HepG2 (cell line): ENCODE measurements around the gene PRKACG. TPM values are rescaled to one million over a fixed set of nuclear protein-coding genes. Genes with fewer than 3 reads are reported as not detected.

ENCODE experiments used
- ATAC-seq: fragments of 200-7000 bp; cut with Tn5 transposase; 3 replicates; pipeline ENCODE4 v1.9.1; 2020; ENCODE audit warnings: mild to moderate bottlenecking, moderate library complexity
- BruUV-seq: library from RNA; stranded (reverse); fragments of 400-500 nt; replicated peaks from 2 replicates; lab custom pipeline; 2021; lab: Mats Ljungman, UMichigan
- CTCF ChIA-PET: fragments of 300-600 bp; formaldehyde crosslinking; extraction: SDS; loops from one replicate; lab custom pipeline; 2021; ENCODE audit warnings: low total read pairs, inconsistent platforms, low intra/inter-chr PET ratio; lab: Yijun Ruan, JAX
- POLR2A ChIA-PET: fragments of 350-600 bp; sonication (Branson Sonifier 250); formaldehyde crosslinking; loops from one replicate; lab custom pipeline; 2020; ENCODE audit warnings: antibody characterized with exemption, inconsistent platforms; lab: Yijun Ruan, JAX
- DNase-seq: peaks from one replicate; pipeline ENCODE4 v3.0.0-alpha.2; 2015; ENCODE audit warnings: low spot score
- FAIRE-seq: peaks from 3 replicates; lab custom pipeline; 2011; peaks lifted over from hg19 to GRCh38; lab: Jason Lieb, UNC
- H2AFZ ChIP-seq: one replicate; pipeline ENCODE4 v1.6.1; 2011; ENCODE audit warnings: low read length, inconsistent platforms
- H3K27ac ChIP-seq: fragments of 300-600 bp; 3 replicates; pipeline ENCODE4 v1.8.0; 2011; ENCODE audit warnings: mixed run types, mild to moderate bottlenecking, mixed read lengths, low read length, inconsistent platforms; ENCODE audit not compliant: insufficient read depth; ENCODE audit errors: extremely low read length
- H3K27me3 ChIP-seq, 2 experiments: fragments of 200-600 bp in 1 of 2; 2 replicates in 1 of 2; 3 replicates in 1 of 2; pipeline versions ENCODE4 v1.6.0 to v1.8.0; 2011; ENCODE audit warnings: low read length in 2 of 2, mild to moderate bottlenecking in 2 of 2, moderate library complexity in 2 of 2, inconsistent platforms in 1 of 2; ENCODE audit not compliant: insufficient read depth in 2 of 2, control insufficient read depth in 1 of 2
- H3K36me3 ChIP-seq, 2 experiments: fragments of 200-600 bp in 1 of 2; replicated peaks in 1 of 2; 2 replicates in 1 of 2; 3 replicates in 1 of 2; pipeline versions ENCODE4 v1.5.1 to v1.8.0; 2011; ENCODE audit warnings: low read length in 2 of 2, inconsistent platforms in 1 of 2; ENCODE audit not compliant: insufficient read depth in 2 of 2, control insufficient read depth in 1 of 2
- H3K4me1 ChIP-seq: 2 replicates; pipeline ENCODE4 v1.5.1; 2012; ENCODE audit warnings: low read length, inconsistent platforms; ENCODE audit not compliant: insufficient read depth
- H3K4me2 ChIP-seq: 2 replicates; pipeline ENCODE4 v1.6.0; 2011; ENCODE audit warnings: low read depth, low read length, inconsistent platforms
- H3K4me3 ChIP-seq, 3 experiments: fragments of 200-600 bp in 1 of 3; sonication (generic), shearing (Covaris generic) in 1 of 3; replicated peaks in 1 of 3; 2 replicates each; pipeline ENCODE4 v1.5.1; 2011 to 2016; ENCODE audit warnings: low read length in 3 of 3, inconsistent platforms in 2 of 3, low read depth in 2 of 3, mild to moderate bottlenecking in 2 of 3, control low read depth in 1 of 3, mixed read lengths in 1 of 3; ENCODE audit not compliant: insufficient read depth in 1 of 3
- H3K79me2 ChIP-seq: one replicate; pipeline ENCODE4 v1.6.1; 2011; ENCODE audit warnings: low read length, inconsistent platforms; ENCODE audit not compliant: insufficient read depth
- H3K9ac ChIP-seq: 2 replicates; pipeline ENCODE4 v1.6.0; 2011; ENCODE audit warnings: mild to moderate bottlenecking, low read depth, low read length, inconsistent platforms; ENCODE audit not compliant: insufficient read depth
- H3K9me3 ChIP-seq: 2 replicates; pipeline ENCODE4 v1.5.1; 2012; ENCODE audit warnings: mild to moderate bottlenecking, low read length
- H4K20me1 ChIP-seq: 2 replicates; pipeline ENCODE4 v1.6.0; 2011; ENCODE audit warnings: inconsistent platforms, mild to moderate bottlenecking, low read length, moderate library complexity; ENCODE audit not compliant: insufficient read depth
- FOXM1 ChIP-seq: sonication (generic); formaldehyde crosslinking; IDR thresholded peaks from 2 replicates; pipeline ENCODE4 v1.5.0; 2020; ENCODE audit warnings: missing genetic modification reagents
- SRY ChIP-seq: sonication (generic); formaldehyde crosslinking; IDR thresholded peaks from 2 replicates; pipeline ENCODE4 v1.8.0; 2022; ENCODE audit warnings: mild to moderate bottlenecking, missing genetic modification reagents
- TOE1 ChIP-seq: sonication (generic); formaldehyde crosslinking; IDR thresholded peaks from 2 replicates; pipeline ENCODE4 v1.4.0; 2020; ENCODE audit warnings: mild to moderate bottlenecking, missing genetic modification reagents
- ZNF44 ChIP-seq: sonication (generic); formaldehyde crosslinking; IDR thresholded peaks from 2 replicates; pipeline ENCODE4 v1.5.1; 2020; ENCODE audit warnings: mild to moderate bottlenecking, missing genetic modification reagents
- ZNF891 ChIP-seq: sonication (generic); formaldehyde crosslinking; IDR thresholded peaks from 2 replicates; pipeline ENCODE4 v1.5.0; 2020; ENCODE audit warnings: mild to moderate bottlenecking, missing genetic modification reagents
- WGBS: methylation state at CpG from one replicate; pipeline ENCODE4 v1.1.6; 2017; ENCODE audit warnings: low lambda C conversion rate; 5-methylcytosine and 5-hydroxymethylcytosine counted together
- in situ Hi-C: cut with HindIII; loops from 2 replicates; pipeline ENCODE4 v1.10.0; 2017; ENCODE audit warnings: low pct_unique_long_range_greater_than_20kb; ENCODE audit not compliant: extremely low pct_ligation_motif_present
- intact Hi-C: fragments of 100-400 bp; cut with micrococcal nuclease; formaldehyde crosslinking; loops from one replicate; pipeline ENCODE4 v1.10.0; 2022; ENCODE audit not compliant: unreplicated experiment
- polyA plus RNA-seq, 8 experiments: library from polyadenylated mRNA; depleted of rRNA in 3 of 8; stranded (reverse) in 7 of 8; unstranded in 1 of 8; fragments of >200 nt; fragmentation: Illumina TruSeq in 4 of 8; extraction: Trizol in 4 of 8; gene quantifications; 2 replicates each; pipeline versions ENCODE4 v1.2.1 to v1.2.3, GENCODE V29; 2011 to 2016; ENCODE audit warnings: low read depth in 4 of 8, missing spikeins in 1 of 8, mixed read lengths in 1 of 8; ENCODE audit not compliant: insufficient read depth in 1 of 8
- total RNA-seq, 5 experiments: library from RNA; depleted of rRNA; stranded (reverse); fragments of >200 nt; fragmentation: Illumina TruSeq; extraction: Trizol; gene quantifications; 2 replicates each; pipeline ENCODE4 v1.2.3, GENCODE V29; 2016; ENCODE audit warnings: low read depth in 1 of 5
- TF ChIP-seq, protein P1 (sequence below): IDR thresholded peaks from 2 replicates; pipeline ENCODE4 v1.6.1; 2018; ENCODE audit warnings: missing genetic modification reagents
- TF ChIP-seq, protein P2 (sequence below): sonication (generic); formaldehyde crosslinking; IDR thresholded peaks from one replicate; pipeline ENCODE4 v1.5.1; 2020; ENCODE audit warnings: mild to moderate bottlenecking, missing genetic modification reagents; ENCODE audit errors: not compliant biosample characterization

PRKACG gene
- total and polyA plus RNA-seq, 2 of the 13 experiments (the other 11 are each of a cell fraction or from before 2014, with no cell fraction given): not detected

DNA sequence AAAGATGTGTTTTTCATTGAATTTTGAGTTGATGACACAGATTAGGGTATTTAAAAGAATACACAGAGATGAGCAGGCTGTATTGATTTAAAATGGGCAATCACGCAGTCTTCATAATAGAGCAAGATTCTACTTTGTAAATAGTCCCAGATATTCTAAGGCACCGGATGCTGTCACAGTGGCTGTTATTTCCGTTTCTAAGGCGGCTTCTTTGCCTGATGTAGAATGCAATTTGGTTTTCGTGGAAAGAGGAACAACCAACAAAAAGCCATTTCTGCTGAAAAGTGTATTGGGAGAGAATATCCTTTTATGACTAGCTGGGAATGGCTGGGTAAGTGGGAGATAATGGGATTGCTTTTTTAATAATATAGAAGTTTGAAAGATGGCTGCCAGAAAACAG, 17.5 kb downstream of the PRKACG start:
- Histone ChIP-seq H4K20me1 (no peaks in the 10 kb centered on the region), H3K27me3 (no peaks in the 10 kb centered on the region), H3K79me2 (no peaks in the 10 kb centered on the region), H3K4me2 (no peak overlapping the region), H3K27ac (no peak overlapping the region), H3K4me1 (peaks cover 7% of the 10 kb centered on the region; the same call in 1 of the 2 replicates), H3K36me3 (peaks cover 3 to 11% of the 10 kb centered on the region in 2 experiments; a peak in 3 of 5 replicates), H3K4me3 (no peak overlapping the region), H3K9me3 (no peaks in the 10 kb centered on the region), H3K9ac (no peak overlapping the region), H2AFZ (no peak overlapping the region)
- in situ Hi-C loops (no loop called here), intact Hi-C loops (no loop called here)
- no peak for ATAC-seq
- BruUV-seq: no TSS peak
- WGBS: 98% methylated on average over 5 of the region's 5 CpGs
- DNase-seq: no peak
- CTCF ChIA-PET: interaction anchor here (1.2 kb wide), 1 partner anchor 412 kb away, joined by 4 read pairs; no protein-coding TSS in a partner anchor
- POLR2A ChIA-PET: no interaction called here
- no peak for FAIRE-seq
- TF ChIP-seq, protein P1, sequence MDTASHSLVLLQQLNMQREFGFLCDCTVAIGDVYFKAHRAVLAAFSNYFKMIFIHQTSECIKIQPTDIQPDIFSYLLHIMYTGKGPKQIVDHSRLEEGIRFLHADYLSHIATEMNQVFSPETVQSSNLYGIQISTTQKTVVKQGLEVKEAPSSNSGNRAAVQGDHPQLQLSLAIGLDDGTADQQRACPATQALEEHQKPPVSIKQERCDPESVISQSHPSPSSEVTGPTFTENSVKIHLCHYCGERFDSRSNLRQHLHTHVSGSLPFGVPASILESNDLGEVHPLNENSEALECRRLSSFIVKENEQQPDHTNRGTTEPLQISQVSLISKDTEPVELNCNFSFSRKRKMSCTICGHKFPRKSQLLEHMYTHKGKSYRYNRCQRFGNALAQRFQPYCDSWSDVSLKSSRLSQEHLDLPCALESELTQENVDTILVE (CRISPR knock-in tag): no peak
- TF ChIP-seq TOE1 (CRISPR knock-in tag): no peak

DNA sequence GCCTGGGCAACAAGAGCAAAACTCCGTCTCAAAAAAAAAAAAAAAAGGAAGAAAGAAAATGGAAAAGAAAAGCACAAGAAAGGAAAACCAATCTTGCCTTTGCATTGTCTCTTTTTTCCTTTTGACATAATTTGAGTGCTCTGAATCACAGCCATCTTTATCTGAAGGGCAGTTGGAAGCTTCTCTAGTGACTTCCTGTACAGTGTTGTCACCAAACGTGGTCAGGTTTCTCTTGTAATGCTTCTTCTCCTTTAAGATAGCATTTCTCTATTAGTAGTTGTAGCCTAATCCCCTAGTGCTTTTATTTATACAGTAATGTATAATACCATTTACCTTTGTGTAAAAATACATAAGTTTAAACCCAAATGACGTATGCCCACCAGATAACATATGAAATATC, 18.1 kb downstream of the PRKACG start:
- Histone ChIP-seq H3K9me3 (no peaks in the 10 kb centered on the region), H3K9ac (no peak overlapping the region), H3K79me2 (no peaks in the 10 kb centered on the region), H3K27me3 (no peaks in the 10 kb centered on the region), H3K4me3 (no peak overlapping the region), H3K4me2 (no peak overlapping the region), H2AFZ (no peak overlapping the region), H3K4me1 (peaks cover 7% of the 10 kb centered on the region; the same call in 1 of the 2 replicates), H4K20me1 (no peaks in the 10 kb centered on the region), H3K27ac (no peak overlapping the region), H3K36me3 (peaks cover 3 to 17% of the 10 kb centered on the region in 2 experiments; a peak in 3 of 5 replicates)
- ATAC-seq: no peak
- ChIA-PET CTCF (interaction anchor here (1.2 kb wide), 1 partner anchor 411 kb away, joined by 4 read pairs; no protein-coding TSS in a partner anchor), POLR2A (no interaction called here)
- no peak for FAIRE-seq
- DNase-seq: no peak
- intact Hi-C loops: no loop called here
- no TSS peak for BruUV-seq
- WGBS: 93% methylated on average over 3 of the region's 3 CpGs
- in situ Hi-C loops: no loop called here
- TF ChIP-seq FOXM1 (CRISPR knock-in tag) (no peak), SRY (no peak), ZNF891 (CRISPR knock-in tag) (no peak), ZNF44 (no peak)
- TF ChIP-seq, protein P2, sequence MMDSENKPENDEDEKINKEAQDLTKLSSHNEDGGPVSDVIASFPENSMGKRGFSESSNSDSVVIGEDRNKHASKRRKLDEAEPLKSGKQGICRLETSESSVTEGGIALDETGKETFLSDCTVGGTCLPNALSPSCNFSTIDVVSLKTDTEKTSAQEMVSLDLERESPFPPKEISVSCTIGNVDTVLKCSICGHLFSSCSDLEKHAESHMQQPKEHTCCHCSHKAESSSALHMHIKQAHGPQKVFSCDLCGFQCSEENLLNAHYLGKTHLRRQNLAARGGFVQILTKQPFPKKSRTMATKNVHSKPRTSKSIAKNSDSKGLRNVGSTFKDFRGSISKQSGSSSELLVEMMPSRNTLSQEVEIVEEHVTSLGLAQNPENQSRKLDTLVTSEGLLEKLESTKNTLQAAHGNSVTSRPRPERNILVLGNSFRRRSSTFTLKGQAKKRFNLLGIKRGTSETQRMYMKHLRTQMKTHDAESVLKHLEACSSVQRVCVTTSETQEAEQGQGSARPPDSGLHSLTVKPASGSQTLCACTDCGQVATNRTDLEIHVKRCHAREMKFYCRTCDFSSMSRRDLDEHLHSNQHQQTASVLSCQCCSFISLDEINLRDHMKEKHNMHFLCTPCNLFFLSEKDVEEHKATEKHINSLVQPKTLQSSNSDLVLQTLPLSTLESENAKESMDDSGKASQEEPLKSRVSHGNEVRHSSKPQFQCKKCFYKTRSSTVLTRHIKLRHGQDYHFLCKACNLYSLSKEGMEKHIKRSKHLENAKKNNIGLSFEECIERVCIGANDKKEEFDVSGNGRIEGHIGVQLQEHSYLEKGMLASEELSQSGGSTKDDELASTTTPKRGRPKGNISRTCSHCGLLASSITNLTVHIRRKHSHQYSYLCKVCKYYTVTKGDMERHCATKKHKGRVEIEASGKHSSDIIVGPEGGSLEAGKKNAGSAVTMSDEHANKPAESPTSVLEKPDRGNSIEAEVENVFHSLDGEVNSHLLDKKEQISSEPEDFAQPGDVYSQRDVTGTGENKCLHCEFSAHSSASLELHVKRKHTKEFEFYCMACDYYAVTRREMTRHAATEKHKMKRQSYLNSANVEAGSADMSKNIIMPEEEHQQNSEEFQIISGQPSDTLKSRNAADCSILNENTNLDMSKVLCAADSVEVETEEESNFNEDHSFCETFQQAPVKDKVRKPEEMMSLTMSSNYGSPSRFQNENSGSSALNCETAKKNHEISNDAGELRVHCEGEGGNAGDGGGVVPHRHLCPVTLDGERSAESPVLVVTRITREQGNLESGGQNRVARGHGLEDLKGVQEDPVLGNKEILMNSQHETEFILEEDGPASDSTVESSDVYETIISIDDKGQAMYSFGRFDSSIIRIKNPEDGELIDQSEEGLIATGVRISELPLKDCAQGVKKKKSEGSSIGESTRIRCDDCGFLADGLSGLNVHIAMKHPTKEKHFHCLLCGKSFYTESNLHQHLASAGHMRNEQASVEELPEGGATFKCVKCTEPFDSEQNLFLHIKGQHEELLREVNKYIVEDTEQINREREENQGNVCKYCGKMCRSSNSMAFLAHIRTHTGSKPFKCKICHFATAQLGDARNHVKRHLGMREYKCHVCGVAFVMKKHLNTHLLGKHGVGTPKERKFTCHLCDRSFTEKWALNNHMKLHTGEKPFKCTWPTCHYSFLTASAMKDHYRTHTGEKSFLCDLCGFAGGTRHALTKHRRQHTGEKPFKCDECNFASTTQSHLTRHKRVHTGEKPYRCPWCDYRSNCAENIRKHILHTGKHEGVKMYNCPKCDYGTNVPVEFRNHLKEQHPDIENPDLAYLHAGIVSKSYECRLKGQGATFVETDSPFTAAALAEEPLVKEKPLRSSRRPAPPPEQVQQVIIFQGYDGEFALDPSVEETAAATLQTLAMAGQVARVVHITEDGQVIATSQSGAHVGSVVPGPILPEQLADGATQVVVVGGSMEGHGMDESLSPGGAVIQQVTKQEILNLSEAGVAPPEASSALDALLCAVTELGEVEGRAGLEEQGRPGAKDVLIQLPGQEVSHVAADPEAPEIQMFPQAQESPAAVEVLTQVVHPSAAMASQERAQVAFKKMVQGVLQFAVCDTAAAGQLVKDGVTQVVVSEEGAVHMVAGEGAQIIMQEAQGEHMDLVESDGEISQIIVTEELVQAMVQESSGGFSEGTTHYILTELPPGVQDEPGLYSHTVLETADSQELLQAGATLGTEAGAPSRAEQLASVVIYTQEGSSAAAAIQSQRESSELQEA (CRISPR knock-in tag): no peak
